Measurements from ENCODE around the gene HEMGN. TPM values are rescaled to one million over a fixed set of nuclear protein-coding genes. Genes with fewer than 3 reads are reported as not detected.
"Not testable (repeated sequence)": the region's sequence is repeated elsewhere in the genome, so short reads cannot be mapped to it uniquely, and the experiment has no call there.

HEMGN gene
- polyA plus RNA-seq, 12 donors, result 2.6 to 20.6 (median 4.9) TPM; not detected in 1

GRCh38 chr9:97969014-97969413 lies 31.0 kb upstream of the HEMGN start:
- no peak for DNase-seq

GRCh38 chr9:97966493-97966892 lies 28.5 kb upstream of the HEMGN start:
- DNase-seq, result no peak

GRCh38 chr9:97964901-97965300 lies 26.9 kb upstream of the HEMGN start:
- DNase-seq, result no peak

- no peak for DNase-seq
Observed at GRCh38 chr9:97963232-97963631, 25.3 kb upstream of the HEMGN start.

GRCh38 chr9:97962575-97962974 lies 24.6 kb upstream of the HEMGN start:
- DNase-seq, result no peak

GRCh38 chr9:97962136-97962535 lies 24.2 kb upstream of the HEMGN start:
- no peak for DNase-seq

GRCh38 chr9:97961361-97961760 lies 23.4 kb upstream of the HEMGN start:
- no peak for DNase-seq

GRCh38 chr9:97960678-97961328 lies 22.8 kb upstream of the HEMGN start:
- DNase-seq, result not testable (repeated sequence)

- no peak for DNase-seq
Observed at GRCh38 chr9:97959585-97959984, 21.6 kb upstream of the HEMGN start.

- no peak for DNase-seq
Observed at GRCh38 chr9:97958812-97959511, 21.0 kb upstream of the HEMGN start.

GRCh38 chr9:97956331-97956730 lies 18.4 kb upstream of the HEMGN start:
- no peak for DNase-seq

- no peak for DNase-seq
Observed at GRCh38 chr9:97954550-97954989, 16.6 kb upstream of the HEMGN start.

GRCh38 chr9:97950873-97951272 lies 12.9 kb upstream of the HEMGN start:
- DNase-seq, result not testable (repeated sequence)

- not testable (repeated sequence) for DNase-seq
Observed at GRCh38 chr9:97947094-97947493, 9.1 kb upstream of the HEMGN start.

- not testable (repeated sequence) for DNase-seq
Observed at GRCh38 chr9:97945470-97945869, 7.5 kb upstream of the HEMGN start.

- DNase-seq, result no peak
Observed at GRCh38 chr9:97944612-97945011, 6.6 kb upstream of the HEMGN start.

- no peak for DNase-seq
Observed at GRCh38 chr9:97943308-97943855, 5.4 kb upstream of the HEMGN start.

- no peak for DNase-seq
Observed at GRCh38 chr9:97941323-97941722, 3.4 kb upstream of the HEMGN start.

- no peak for DNase-seq
Observed at GRCh38 chr9:97940741-97941140, 2.8 kb upstream of the HEMGN start.

- no peak for DNase-seq
Observed at GRCh38 chr9:97940233-97940632, 2.3 kb upstream of the HEMGN start.

- no peak for DNase-seq
Observed at GRCh38 chr9:97936998-97937397, 974 bp downstream of the HEMGN start.

GRCh38 chr9:97935276-97935675 lies 2.7 kb downstream of the HEMGN start:
- DNase-seq, result no peak

Measured in muscle of arm (tissue), 12 donors.